Measurements from ENCODE around the gene EPHB2. TPM values are rescaled to one million over a fixed set of nuclear protein-coding genes. Genes with fewer than 3 reads are reported as not detected.
A peak's percentile ranks its signal among the peaks of the same experiment; 100 is the strongest.

Gene EPHB2
- total RNA-seq, 1 donor from 2014 or later, result 130 TPM

- peaks cover 46% of the 10 kb centered on the region for H3K4me1 Mint-ChIP-seq
- H3K9me3 Mint-ChIP-seq, result no peaks in the 10 kb centered on the region
- H3K27me3 Mint-ChIP-seq (ENCODE audit: low read depth), result no peaks in the 10 kb centered on the region
- peak overlapping the region; percentile 64 for H3K27ac Mint-ChIP-seq
- H3K4me3 Mint-ChIP-seq, result no peak overlapping the region
- TF ChIP-seq CTCF (IDR thresholded peaks at IDR 0.05; ENCODE audit: unreplicated experiment), result no peak
- no peak for DNase-seq (ENCODE audit: low spot score in 2 of 2, unreplicated experiment in 2 of 2)
- peaks cover 4% of the 10 kb centered on the region for H3K36me3 Mint-ChIP-seq
Observed at GRCh38 chr1:22738522-22738921, 27.9 kb downstream of the EPHB2 start.

GRCh38 chr1:22739648-22740385, 29.2 kb downstream of the EPHB2 start:
- DNase-seq (ENCODE audit: low spot score in 2 of 2, unreplicated experiment in 2 of 2), result peak in 1 of 2 experiments; percentile 63
- Mint-ChIP-seq H3K4me3 (peak overlapping the region; percentile 15), H3K27ac (peak overlapping the region; percentile 83), H3K9me3 (no peaks in the 10 kb centered on the region), H3K4me1 (peaks cover 46% of the 10 kb centered on the region), H3K27me3 (ENCODE audit: low read depth) (no peaks in the 10 kb centered on the region), H3K36me3 (peaks cover 4% of the 10 kb centered on the region)
- TF ChIP-seq CTCF (IDR thresholded peaks at IDR 0.05; ENCODE audit: unreplicated experiment), result no peak

GRCh38 chr1:22741118-22741517, 30.5 kb downstream of the EPHB2 start:
- Mint-ChIP-seq H3K27ac (peak overlapping the region; percentile 83), H3K36me3 (peaks cover 6% of the 10 kb centered on the region), H3K9me3 (no peaks in the 10 kb centered on the region), H3K27me3 (ENCODE audit: low read depth) (no peaks in the 10 kb centered on the region), H3K4me3 (peak overlapping the region; percentile 34), H3K4me1 (peaks cover 50% of the 10 kb centered on the region)
- no peak for DNase-seq (ENCODE audit: low spot score in 2 of 2, unreplicated experiment in 2 of 2)
- TF ChIP-seq CTCF (IDR thresholded peaks at IDR 0.05; ENCODE audit: unreplicated experiment), result no peak

GRCh38 chr1:22745669-22746585, 35.3 kb downstream of the EPHB2 start:
- no peak overlapping the region for H3K27ac Mint-ChIP-seq
- no peaks in the 10 kb centered on the region for H3K9me3 Mint-ChIP-seq
- DNase-seq (ENCODE audit: low spot score in 2 of 2, unreplicated experiment in 2 of 2), result no peak
- H3K4me3 Mint-ChIP-seq, result no peak overlapping the region
- H3K36me3 Mint-ChIP-seq, result peaks cover 3% of the 10 kb centered on the region
- H3K27me3 Mint-ChIP-seq (ENCODE audit: low read depth), result no peaks in the 10 kb centered on the region
- H3K4me1 Mint-ChIP-seq, result peaks cover 30% of the 10 kb centered on the region
- no peak for TF ChIP-seq CTCF (IDR thresholded peaks at IDR 0.05; ENCODE audit: unreplicated experiment)

- TF ChIP-seq CTCF (IDR thresholded peaks at IDR 0.05; ENCODE audit: unreplicated experiment), result no peak
- no peak overlapping the region for H3K4me3 Mint-ChIP-seq
- H3K27me3 Mint-ChIP-seq (ENCODE audit: low read depth), result no peaks in the 10 kb centered on the region
- no peak overlapping the region for H3K27ac Mint-ChIP-seq
- peaks cover 29% of the 10 kb centered on the region for H3K4me1 Mint-ChIP-seq
- H3K36me3 Mint-ChIP-seq, result peaks cover 3% of the 10 kb centered on the region
- no peaks in the 10 kb centered on the region for H3K9me3 Mint-ChIP-seq
- DNase-seq (ENCODE audit: low spot score in 2 of 2, unreplicated experiment in 2 of 2), result no peak
Observed at GRCh38 chr1:22747021-22747734, 36.5 kb downstream of the EPHB2 start.
